WTC11 (cell line): ENCODE data around the gene ASGR1.

ENCODE experiments used
- CTCF ChIP-seq: fragments of 200-600 bp; IDR thresholded peaks from 2 replicates; pipeline ENCODE4 v1.8.0; 2022; ENCODE audit warnings: antibody characterized with exemption
- FOXJ3 ChIP-seq: sonication (generic); formaldehyde crosslinking; IDR thresholded peaks from 2 replicates; pipeline ENCODE4 v1.9.0; 2021; ENCODE audit warnings: missing genetic modification reagents, mild to moderate bottlenecking, borderline replicate concordance
- FOXP1 ChIP-seq: sonication (generic); formaldehyde crosslinking; IDR thresholded peaks from 2 replicates; pipeline ENCODE4 v1.8.0; 2022; ENCODE audit warnings: missing genetic modification reagents, mild to moderate bottlenecking, moderate library complexity, borderline replicate concordance
- NFE2L1 ChIP-seq: sonication (generic); formaldehyde crosslinking; IDR thresholded peaks from 2 replicates; pipeline ENCODE4 v1.8.1; 2023; ENCODE audit warnings: missing genetic modification reagents
- NFYB ChIP-seq: sonication (generic); formaldehyde crosslinking; conservative IDR thresholded peaks from 2 replicates; pipeline ENCODE4 v1.8.0; 2022; ENCODE audit warnings: low read depth, missing genetic modification reagents
- TP53 ChIP-seq: sonication (generic); formaldehyde crosslinking; IDR thresholded peaks from 2 replicates; pipeline ENCODE4 v1.8.1; 2023; ENCODE audit warnings: mild to moderate bottlenecking, missing genetic modification reagents
- ZBTB21 ChIP-seq: sonication (generic); formaldehyde crosslinking; IDR thresholded peaks from 2 replicates; pipeline ENCODE4 v1.8.1; 2023; ENCODE audit warnings: mild to moderate bottlenecking, missing genetic modification reagents, borderline replicate concordance
- ZBTB43 ChIP-seq: sonication (generic); formaldehyde crosslinking; IDR thresholded peaks from 2 replicates; pipeline ENCODE4 v1.8.1; 2023; ENCODE audit warnings: mild to moderate bottlenecking, missing genetic modification reagents
- TF ChIP-seq, protein P1 (sequence below): sonication (generic); formaldehyde crosslinking; IDR thresholded peaks from 2 replicates; pipeline ENCODE4 v1.8.1; 2023; ENCODE audit warnings: mild to moderate bottlenecking, moderate library complexity, missing genetic modification reagents
- TF ChIP-seq, protein P2 (sequence below): sonication (generic); formaldehyde crosslinking; IDR thresholded peaks from 2 replicates; pipeline ENCODE4 v1.8.1; 2023; ENCODE audit warnings: mild to moderate bottlenecking, missing genetic modification reagents, moderate library complexity
- TF ChIP-seq, protein P3 (sequence below): sonication (generic); formaldehyde crosslinking; IDR thresholded peaks from 2 replicates; pipeline ENCODE4 v1.8.0; 2022; ENCODE audit warnings: mild to moderate bottlenecking, missing genetic modification reagents
- TF ChIP-seq, protein P4 (sequence below): sonication (generic); formaldehyde crosslinking; IDR thresholded peaks from 2 replicates; pipeline ENCODE4 v1.8.0; 2022; ENCODE audit warnings: mild to moderate bottlenecking, missing genetic modification reagents
- TF ChIP-seq, protein P5 (sequence below): sonication (generic); formaldehyde crosslinking; IDR thresholded peaks from 2 replicates; pipeline ENCODE4 v1.8.0; 2022; ENCODE audit warnings: mild to moderate bottlenecking, missing genetic modification reagents
- TF ChIP-seq, protein P6 (sequence below): sonication (generic); formaldehyde crosslinking; IDR thresholded peaks from 2 replicates; pipeline ENCODE4 v1.8.1; 2023; ENCODE audit warnings: mild to moderate bottlenecking, missing genetic modification reagents

DNA sequence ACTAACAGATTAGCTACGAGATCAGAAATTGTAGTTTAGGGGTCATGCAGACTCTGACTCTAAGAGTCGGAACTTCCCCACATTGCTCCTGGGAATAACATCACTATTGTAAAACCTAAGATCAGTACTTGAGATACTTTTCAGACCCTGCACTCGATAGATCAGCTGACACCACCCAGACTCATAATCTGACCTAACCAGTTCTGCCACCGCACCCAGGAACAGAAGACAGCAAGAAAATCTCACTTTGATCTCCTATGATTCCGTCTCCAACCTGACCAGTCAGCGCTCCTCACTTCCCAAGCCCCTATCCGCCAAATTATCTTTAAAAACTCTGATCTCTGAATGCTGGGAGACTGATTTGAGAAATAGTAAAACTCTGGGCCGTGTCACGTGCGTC is 37.3 kb downstream of the ASGR1 start:
- TF ChIP-seq CTCF (no peak), TP53 (CRISPR knock-in tag) (no peak), FOXJ3 (CRISPR knock-in tag) (no peak), FOXP1 (CRISPR knock-in tag) (no peak), ZBTB43 (CRISPR knock-in tag) (no peak), NFE2L1 (no peak), ZBTB21 (no peak), NFYB (CRISPR knock-in tag) (no peak)
- TF ChIP-seq, protein P1, sequence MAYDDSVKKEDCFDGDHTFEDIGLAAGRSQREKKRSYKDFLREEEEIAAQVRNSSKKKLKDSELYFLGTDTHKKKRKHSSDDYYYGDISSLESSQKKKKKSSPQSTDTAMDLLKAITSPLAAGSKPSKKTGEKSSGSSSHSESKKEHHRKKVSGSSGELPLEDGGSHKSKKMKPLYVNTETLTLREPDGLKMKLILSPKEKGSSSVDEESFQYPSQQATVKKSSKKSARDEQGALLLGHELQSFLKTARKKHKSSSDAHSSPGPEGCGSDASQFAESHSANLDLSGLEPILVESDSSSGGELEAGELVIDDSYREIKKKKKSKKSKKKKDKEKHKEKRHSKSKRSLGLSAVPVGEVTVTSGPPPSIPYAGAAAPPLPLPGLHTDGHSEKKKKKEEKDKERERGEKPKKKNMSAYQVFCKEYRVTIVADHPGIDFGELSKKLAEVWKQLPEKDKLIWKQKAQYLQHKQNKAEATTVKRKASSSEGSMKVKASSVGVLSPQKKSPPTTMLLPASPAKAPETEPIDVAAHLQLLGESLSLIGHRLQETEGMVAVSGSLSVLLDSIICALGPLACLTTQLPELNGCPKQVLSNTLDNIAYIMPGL (CRISPR knock-in tag), result no peak
- TF ChIP-seq, protein P2, sequence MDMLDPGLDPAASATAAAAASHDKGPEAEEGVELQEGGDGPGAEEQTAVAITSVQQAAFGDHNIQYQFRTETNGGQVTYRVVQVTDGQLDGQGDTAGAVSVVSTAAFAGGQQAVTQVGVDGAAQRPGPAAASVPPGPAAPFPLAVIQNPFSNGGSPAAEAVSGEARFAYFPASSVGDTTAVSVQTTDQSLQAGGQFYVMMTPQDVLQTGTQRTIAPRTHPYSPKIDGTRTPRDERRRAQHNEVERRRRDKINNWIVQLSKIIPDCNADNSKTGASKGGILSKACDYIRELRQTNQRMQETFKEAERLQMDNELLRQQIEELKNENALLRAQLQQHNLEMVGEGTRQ (CRISPR knock-in tag), result no peak
- TF ChIP-seq, protein P3, sequence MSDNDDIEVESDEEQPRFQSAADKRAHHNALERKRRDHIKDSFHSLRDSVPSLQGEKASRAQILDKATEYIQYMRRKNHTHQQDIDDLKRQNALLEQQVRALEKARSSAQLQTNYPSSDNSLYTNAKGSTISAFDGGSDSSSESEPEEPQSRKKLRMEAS, result no peak
- TF ChIP-seq, protein P4, sequence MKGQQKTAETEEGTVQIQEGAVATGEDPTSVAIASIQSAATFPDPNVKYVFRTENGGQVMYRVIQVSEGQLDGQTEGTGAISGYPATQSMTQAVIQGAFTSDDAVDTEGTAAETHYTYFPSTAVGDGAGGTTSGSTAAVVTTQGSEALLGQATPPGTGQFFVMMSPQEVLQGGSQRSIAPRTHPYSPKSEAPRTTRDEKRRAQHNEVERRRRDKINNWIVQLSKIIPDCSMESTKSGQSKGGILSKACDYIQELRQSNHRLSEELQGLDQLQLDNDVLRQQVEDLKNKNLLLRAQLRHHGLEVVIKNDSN, result no peak
- TF ChIP-seq, protein P5, sequence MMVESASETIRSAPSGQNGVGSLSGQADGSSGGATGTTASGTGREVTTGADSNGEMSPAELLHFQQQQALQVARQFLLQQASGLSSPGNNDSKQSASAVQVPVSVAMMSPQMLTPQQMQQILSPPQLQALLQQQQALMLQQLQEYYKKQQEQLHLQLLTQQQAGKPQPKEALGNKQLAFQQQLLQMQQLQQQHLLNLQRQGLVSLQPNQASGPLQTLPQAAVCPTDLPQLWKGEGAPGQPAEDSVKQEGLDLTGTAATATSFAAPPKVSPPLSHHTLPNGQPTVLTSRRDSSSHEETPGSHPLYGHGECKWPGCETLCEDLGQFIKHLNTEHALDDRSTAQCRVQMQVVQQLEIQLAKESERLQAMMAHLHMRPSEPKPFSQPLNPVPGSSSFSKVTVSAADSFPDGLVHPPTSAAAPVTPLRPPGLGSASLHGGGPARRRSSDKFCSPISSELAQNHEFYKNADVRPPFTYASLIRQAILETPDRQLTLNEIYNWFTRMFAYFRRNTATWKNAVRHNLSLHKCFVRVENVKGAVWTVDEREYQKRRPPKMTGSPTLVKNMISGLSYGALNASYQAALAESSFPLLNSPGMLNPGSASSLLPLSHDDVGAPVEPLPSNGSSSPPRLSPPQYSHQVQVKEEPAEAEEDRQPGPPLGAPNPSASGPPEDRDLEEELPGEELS (CRISPR knock-in tag), result no peak
- TF ChIP-seq, protein P6, sequence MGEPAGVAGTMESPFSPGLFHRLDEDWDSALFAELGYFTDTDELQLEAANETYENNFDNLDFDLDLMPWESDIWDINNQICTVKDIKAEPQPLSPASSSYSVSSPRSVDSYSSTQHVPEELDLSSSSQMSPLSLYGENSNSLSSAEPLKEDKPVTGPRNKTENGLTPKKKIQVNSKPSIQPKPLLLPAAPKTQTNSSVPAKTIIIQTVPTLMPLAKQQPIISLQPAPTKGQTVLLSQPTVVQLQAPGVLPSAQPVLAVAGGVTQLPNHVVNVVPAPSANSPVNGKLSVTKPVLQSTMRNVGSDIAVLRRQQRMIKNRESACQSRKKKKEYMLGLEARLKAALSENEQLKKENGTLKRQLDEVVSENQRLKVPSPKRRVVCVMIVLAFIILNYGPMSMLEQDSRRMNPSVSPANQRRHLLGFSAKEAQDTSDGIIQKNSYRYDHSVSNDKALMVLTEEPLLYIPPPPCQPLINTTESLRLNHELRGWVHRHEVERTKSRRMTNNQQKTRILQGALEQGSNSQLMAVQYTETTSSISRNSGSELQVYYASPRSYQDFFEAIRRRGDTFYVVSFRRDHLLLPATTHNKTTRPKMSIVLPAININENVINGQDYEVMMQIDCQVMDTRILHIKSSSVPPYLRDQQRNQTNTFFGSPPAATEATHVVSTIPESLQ (CRISPR knock-in tag), result no peak
